ENCODE measurements around the gene DNAL1.

DNAL1 gene

DNA sequence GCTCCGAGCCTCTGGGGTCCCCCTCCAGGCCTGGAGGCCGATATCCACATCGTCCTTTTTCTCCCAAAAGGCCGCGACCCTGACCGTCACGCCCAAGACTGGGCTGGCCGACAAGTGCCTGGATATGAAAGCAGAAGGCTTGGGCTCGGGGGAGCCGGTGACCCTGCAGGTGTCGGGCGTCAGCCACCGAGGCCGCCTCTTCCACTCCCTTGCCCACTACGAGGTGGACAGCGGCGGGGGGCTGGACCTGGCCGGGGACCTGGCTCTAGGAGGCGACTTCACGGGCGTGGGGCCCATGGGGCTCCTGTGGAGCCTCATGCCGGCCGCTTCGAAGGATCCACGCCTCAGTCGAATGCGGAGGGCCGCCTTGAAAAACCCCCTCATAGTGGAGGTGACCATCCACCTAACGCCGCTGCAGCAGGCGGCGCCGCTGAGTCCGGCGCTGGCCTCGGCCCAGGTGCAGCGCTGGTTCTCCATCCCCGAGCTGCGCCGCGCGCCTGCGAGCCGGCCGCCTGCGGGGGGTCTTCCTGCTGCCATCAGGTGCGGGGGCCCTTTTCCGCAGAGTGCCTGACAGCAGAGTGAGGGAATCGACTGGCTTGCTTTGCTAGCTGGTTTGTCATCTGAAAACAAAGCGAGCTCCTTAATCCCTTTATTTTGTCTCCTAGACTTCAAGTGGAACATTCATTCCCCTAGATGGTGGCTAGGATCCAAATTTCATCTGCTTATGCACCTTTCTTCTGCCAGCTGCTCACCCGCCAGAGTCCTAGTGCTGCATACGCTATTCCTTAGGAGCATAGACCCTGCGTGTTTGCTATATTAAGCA lies 10.6 kb upstream of the DNAL1 start (continued):
- TF ChIP-seq ZFP3 (tag by site-specific recombination; IDR thresholded peaks at IDR 0.05; ENCODE audit: low read depth) (no peak), ZNF777 (tag by site-specific recombination; IDR thresholded peaks at IDR 0.05; ENCODE audit: borderline replicate concordance) (no peak; the same call in 1 of the 2 replicates), MZF1 (tag by site-specific recombination; IDR thresholded peaks at IDR 0.05; ENCODE audit: borderline replicate concordance) (no peak), ZNF211 (tag by site-specific recombination; IDR thresholded peaks at IDR 0.05; ENCODE audit: low read depth) (no peak), PRDM1 (tag by site-specific recombination; IDR thresholded peaks at IDR 0.05) (no peak), ZNF114 (tag by site-specific recombination; IDR thresholded peaks at IDR 0.05) (no peak), ZNF530 (tag by site-specific recombination; IDR thresholded peaks at IDR 0.05; ENCODE audit: low read depth) (no peak), HOXD13 (CRISPR knock-in tag; IDR thresholded peaks at IDR 0.05; ENCODE audit: borderline replicate concordance) (no peak), YY1 (tag by site-specific recombination; IDR thresholded peaks at IDR 0.05) (no peak), ZNF2 (tag by site-specific recombination; IDR thresholded peaks at IDR 0.05) (0 out of 2 replicates have a peak, but pooled peaks have one; percentile 19), BCL11B (tag by site-specific recombination; IDR thresholded peaks at IDR 0.05; ENCODE audit: low read depth) (no peak), ZNF600 (tag by site-specific recombination; IDR thresholded peaks at IDR 0.05) (peak; percentile 19; the same call in 1 of the 2 replicates), ZSCAN30 (tag by site-specific recombination; IDR thresholded peaks at IDR 0.05) (peak; percentile 40), ZNF521 (tag by site-specific recombination; IDR thresholded peaks at IDR 0.05) (no peak), ZNF112 (tag by site-specific recombination; IDR thresholded peaks at IDR 0.05) (no peak), ZXDB (tag by site-specific recombination; IDR thresholded peaks at IDR 0.05) (no peak), AEBP2 (tag by site-specific recombination; IDR thresholded peaks at IDR 0.05; ENCODE audit: borderline replicate concordance) (no peak), SP2 (tag by site-specific recombination; IDR thresholded peaks at IDR 0.05) (no peak), ZBTB8A (tag by site-specific recombination; IDR thresholded peaks at IDR 0.05) (peak; percentile 18; the same call in 1 of the 2 replicates), ZNF155 (tag by site-specific recombination; IDR thresholded peaks at IDR 0.05) (no peak), ZNF654 (tag by site-specific recombination; IDR thresholded peaks at IDR 0.05; ENCODE audit: low read depth) (no peak), FEZF1 (tag by site-specific recombination; IDR thresholded peaks at IDR 0.05) (no peak), BCL11A (tag by site-specific recombination; IDR thresholded peaks at IDR 0.05; ENCODE audit: low read depth) (0 out of 2 replicates have a peak, but pooled peaks have one; percentile 7), ZNF202 (tag by site-specific recombination; IDR thresholded peaks at IDR 0.05; ENCODE audit: borderline replicate concordance) (no peak), ZNF146 (tag by site-specific recombination; IDR thresholded peaks at IDR 0.05) (no peak)
- TF ChIP-seq, protein P1, sequence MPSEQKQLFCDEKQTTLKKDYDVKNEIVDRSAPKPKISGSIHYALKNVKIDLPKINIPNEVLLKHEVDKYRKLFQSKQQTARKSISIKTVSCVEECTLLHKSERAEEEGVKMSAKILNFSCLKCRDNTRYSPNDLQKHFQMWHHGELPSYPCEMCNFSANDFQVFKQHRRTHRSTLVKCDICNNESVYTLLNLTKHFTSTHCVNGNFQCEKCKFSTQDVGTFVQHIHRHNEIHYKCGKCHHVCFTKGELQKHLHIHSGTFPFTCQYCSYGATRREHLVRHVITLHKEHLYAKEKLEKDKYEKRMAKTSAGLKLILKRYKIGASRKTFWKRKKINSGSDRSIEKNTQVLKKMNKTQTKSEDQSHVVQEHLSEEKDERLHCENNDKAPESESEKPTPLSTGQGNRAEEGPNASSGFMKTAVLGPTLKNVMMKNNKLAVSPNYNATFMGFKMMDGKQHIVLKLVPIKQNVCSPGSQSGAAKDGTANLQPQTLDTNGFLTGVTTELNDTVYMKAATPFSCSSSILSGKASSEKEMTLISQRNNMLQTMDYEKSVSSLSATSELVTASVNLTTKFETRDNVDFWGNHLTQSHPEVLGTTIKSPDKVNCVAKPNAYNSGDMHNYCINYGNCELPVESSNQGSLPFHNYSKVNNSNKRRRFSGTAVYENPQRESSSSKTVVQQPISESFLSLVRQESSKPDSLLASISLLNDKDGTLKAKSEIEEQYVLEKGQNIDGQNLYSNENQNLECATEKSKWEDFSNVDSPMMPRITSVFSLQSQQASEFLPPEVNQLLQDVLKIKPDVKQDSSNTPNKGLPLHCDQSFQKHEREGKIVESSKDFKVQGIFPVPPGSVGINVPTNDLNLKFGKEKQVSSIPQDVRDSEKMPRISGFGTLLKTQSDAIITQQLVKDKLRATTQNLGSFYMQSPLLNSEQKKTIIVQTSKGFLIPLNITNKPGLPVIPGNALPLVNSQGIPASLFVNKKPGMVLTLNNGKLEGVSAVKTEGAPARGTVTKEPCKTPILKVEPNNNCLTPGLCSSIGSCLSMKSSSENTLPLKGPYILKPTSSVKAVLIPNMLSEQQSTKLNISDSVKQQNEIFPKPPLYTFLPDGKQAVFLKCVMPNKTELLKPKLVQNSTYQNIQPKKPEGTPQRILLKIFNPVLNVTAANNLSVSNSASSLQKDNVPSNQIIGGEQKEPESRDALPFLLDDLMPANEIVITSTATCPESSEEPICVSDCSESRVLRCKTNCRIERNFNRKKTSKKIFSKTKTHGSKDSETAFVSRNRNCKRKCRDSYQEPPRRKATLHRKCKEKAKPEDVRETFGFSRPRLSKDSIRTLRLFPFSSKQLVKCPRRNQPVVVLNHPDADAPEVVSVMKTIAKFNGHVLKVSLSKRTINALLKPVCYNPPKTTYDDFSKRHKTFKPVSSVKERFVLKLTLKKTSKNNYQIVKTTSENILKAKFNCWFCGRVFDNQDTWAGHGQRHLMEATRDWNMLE (tag by site-specific recombination; conservative IDR thresholded peaks at IDR 0.05; ENCODE audit: low read depth): no peak
- TF ChIP-seq, protein P2, sequence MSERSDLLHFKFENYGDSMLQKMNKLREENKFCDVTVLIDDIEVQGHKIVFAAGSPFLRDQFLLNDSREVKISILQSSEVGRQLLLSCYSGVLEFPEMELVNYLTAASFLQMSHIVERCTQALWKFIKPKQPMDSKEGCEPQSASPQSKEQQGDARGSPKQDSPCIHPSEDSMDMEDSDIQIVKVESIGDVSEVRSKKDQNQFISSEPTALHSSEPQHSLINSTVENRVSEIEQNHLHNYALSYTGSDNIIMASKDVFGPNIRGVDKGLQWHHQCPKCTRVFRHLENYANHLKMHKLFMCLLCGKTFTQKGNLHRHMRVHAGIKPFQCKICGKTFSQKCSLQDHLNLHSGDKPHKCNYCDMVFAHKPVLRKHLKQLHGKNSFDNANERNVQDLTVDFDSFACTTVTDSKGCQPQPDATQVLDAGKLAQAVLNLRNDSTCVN (tag by site-specific recombination; optimal IDR thresholded peaks at IDR 0.05): peak; percentile 32
- TF ChIP-seq, protein P3, sequence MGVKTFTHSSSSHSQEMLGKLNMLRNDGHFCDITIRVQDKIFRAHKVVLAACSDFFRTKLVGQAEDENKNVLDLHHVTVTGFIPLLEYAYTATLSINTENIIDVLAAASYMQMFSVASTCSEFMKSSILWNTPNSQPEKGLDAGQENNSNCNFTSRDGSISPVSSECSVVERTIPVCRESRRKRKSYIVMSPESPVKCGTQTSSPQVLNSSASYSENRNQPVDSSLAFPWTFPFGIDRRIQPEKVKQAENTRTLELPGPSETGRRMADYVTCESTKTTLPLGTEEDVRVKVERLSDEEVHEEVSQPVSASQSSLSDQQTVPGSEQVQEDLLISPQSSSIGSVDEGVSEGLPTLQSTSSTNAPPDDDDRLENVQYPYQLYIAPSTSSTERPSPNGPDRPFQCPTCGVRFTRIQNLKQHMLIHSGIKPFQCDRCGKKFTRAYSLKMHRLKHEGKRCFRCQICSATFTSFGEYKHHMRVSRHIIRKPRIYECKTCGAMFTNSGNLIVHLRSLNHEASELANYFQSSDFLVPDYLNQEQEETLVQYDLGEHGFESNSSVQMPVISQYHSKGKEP (tag by site-specific recombination; IDR thresholded peaks at IDR 0.05): 0 out of 2 replicates have a peak, but pooled peaks have one; percentile 8
- TF ChIP-seq, protein P4, sequence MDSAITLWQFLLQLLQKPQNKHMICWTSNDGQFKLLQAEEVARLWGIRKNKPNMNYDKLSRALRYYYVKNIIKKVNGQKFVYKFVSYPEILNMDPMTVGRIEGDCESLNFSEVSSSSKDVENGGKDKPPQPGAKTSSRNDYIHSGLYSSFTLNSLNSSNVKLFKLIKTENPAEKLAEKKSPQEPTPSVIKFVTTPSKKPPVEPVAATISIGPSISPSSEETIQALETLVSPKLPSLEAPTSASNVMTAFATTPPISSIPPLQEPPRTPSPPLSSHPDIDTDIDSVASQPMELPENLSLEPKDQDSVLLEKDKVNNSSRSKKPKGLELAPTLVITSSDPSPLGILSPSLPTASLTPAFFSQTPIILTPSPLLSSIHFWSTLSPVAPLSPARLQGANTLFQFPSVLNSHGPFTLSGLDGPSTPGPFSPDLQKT (IDR thresholded peaks at IDR 0.05; ENCODE audit: borderline replicate concordance, low read depth, low read length): no peak

Measured in HEK293 (cell line).